ENCODE measurements around the gene FAM131B.
A peak's percentile ranks its signal among the peaks of the same experiment; 100 is the strongest.
"Not testable (repeated sequence)": the region's sequence is repeated elsewhere in the genome, so short reads cannot be mapped to it uniquely, and the experiment has no call there.

FAM131B gene

GRCh38 chr7:143392427-143392826 is 29.9 kb upstream of the FAM131B start:
- not testable (repeated sequence) for H3K27me3 ChIP-seq (ENCODE audit: control insufficient read depth, insufficient read depth, low read length); H3K9ac ChIP-seq (ENCODE audit: low read length); H3K4me3 ChIP-seq (ENCODE audit: low read length)
- Histone ChIP-seq H3K27ac (ENCODE audit: low read depth, low read length) (peak overlapping the region; percentile 62), H3K36me3 (ENCODE audit: control insufficient read depth, insufficient read depth, low read length) (peaks cover 23% of the 10 kb centered on the region), H3K4me1 (ENCODE audit: control insufficient read depth, insufficient read depth, low read length) (peaks cover 21% of the 10 kb centered on the region)

GRCh38 chr7:143391462-143392404 is 29.2 kb upstream of the FAM131B start:
- Histone ChIP-seq H3K9ac (ENCODE audit: low read length) (no peak overlapping the region), H3K4me3 (ENCODE audit: low read length) (peak overlapping the region; percentile 34), H3K36me3 (ENCODE audit: control insufficient read depth, insufficient read depth, low read length) (peaks cover 23% of the 10 kb centered on the region), H3K27ac (ENCODE audit: low read depth, low read length) (peak overlapping the region; percentile 95), H3K4me1 (ENCODE audit: control insufficient read depth, insufficient read depth, low read length) (peaks cover 27% of the 10 kb centered on the region), H3K27me3 (ENCODE audit: control insufficient read depth, insufficient read depth, low read length) (no peaks in the 10 kb centered on the region)

- H3K27me3 ChIP-seq (ENCODE audit: control insufficient read depth, insufficient read depth, low read length), result no peaks in the 10 kb centered on the region
- peaks cover 33% of the 10 kb centered on the region for H3K4me1 ChIP-seq (ENCODE audit: control insufficient read depth, insufficient read depth, low read length)
- peaks cover 23% of the 10 kb centered on the region for H3K36me3 ChIP-seq (ENCODE audit: control insufficient read depth, insufficient read depth, low read length)
- H3K4me3 ChIP-seq (ENCODE audit: low read length), result no peak overlapping the region
- H3K9ac ChIP-seq (ENCODE audit: low read length), result no peak overlapping the region
- peak overlapping the region; percentile 95 for H3K27ac ChIP-seq (ENCODE audit: low read depth, low read length)
Measured at GRCh38 chr7:143390773-143391317, 28.3 kb upstream of the FAM131B start.

- H3K27ac ChIP-seq (ENCODE audit: low read depth, low read length), result peak overlapping the region; percentile 41
Measured at GRCh38 chr7:143390104-143390772, 27.7 kb upstream of the FAM131B start.

GRCh38 chr7:143389316-143390103 is 27.0 kb upstream of the FAM131B start:
- no peaks in the 10 kb centered on the region for H3K27me3 ChIP-seq (ENCODE audit: control insufficient read depth, insufficient read depth, low read length)
- H3K36me3 ChIP-seq (ENCODE audit: control insufficient read depth, insufficient read depth, low read length), result peaks cover 23% of the 10 kb centered on the region
- peaks cover 46% of the 10 kb centered on the region for H3K4me1 ChIP-seq (ENCODE audit: control insufficient read depth, insufficient read depth, low read length)
- no peak overlapping the region for H3K9ac ChIP-seq (ENCODE audit: low read length)
- no peak overlapping the region for H3K27ac ChIP-seq (ENCODE audit: low read depth, low read length)
- H3K4me3 ChIP-seq (ENCODE audit: low read length), result no peak overlapping the region

More at GRCh38 chr7:143390104-143390772, 27.7 kb upstream of the FAM131B start:
- Histone ChIP-seq H3K4me3 (ENCODE audit: low read length) (no peak overlapping the region), H3K9ac (ENCODE audit: low read length) (no peak overlapping the region), H3K36me3 (ENCODE audit: control insufficient read depth, insufficient read depth, low read length) (peaks cover 23% of the 10 kb centered on the region), H3K27me3 (ENCODE audit: control insufficient read depth, insufficient read depth, low read length) (no peaks in the 10 kb centered on the region), H3K4me1 (ENCODE audit: control insufficient read depth, insufficient read depth, low read length) (peaks cover 39% of the 10 kb centered on the region)

GRCh38 chr7:143388491-143389101 is 26.1 kb upstream of the FAM131B start:
- H3K27ac ChIP-seq (ENCODE audit: low read depth, low read length), result peak overlapping the region; percentile 58
- H3K4me3 ChIP-seq (ENCODE audit: low read length), result no peak overlapping the region
- H3K36me3 ChIP-seq (ENCODE audit: control insufficient read depth, insufficient read depth, low read length), result peaks cover 23% of the 10 kb centered on the region
- H3K4me1 ChIP-seq (ENCODE audit: control insufficient read depth, insufficient read depth, low read length), result peaks cover 48% of the 10 kb centered on the region
- H3K9ac ChIP-seq (ENCODE audit: low read length), result no peak overlapping the region
- H3K27me3 ChIP-seq (ENCODE audit: control insufficient read depth, insufficient read depth, low read length), result no peaks in the 10 kb centered on the region

- no peak overlapping the region for H3K4me3 ChIP-seq (ENCODE audit: low read length)
- no peak overlapping the region for H3K9ac ChIP-seq (ENCODE audit: low read length)
- peaks cover 51% of the 10 kb centered on the region for H3K4me1 ChIP-seq (ENCODE audit: control insufficient read depth, insufficient read depth, low read length)
- no peaks in the 10 kb centered on the region for H3K27me3 ChIP-seq (ENCODE audit: control insufficient read depth, insufficient read depth, low read length)
- H3K36me3 ChIP-seq (ENCODE audit: control insufficient read depth, insufficient read depth, low read length), result peaks cover 23% of the 10 kb centered on the region
- H3K27ac ChIP-seq (ENCODE audit: low read depth, low read length), result peak overlapping the region; percentile 99
Measured at GRCh38 chr7:143388051-143388450, 25.5 kb upstream of the FAM131B start.

GRCh38 chr7:143387156-143387975 is 24.9 kb upstream of the FAM131B start:
- Histone ChIP-seq H3K27me3 (ENCODE audit: control insufficient read depth, insufficient read depth, low read length) (no peaks in the 10 kb centered on the region), H3K4me1 (ENCODE audit: control insufficient read depth, insufficient read depth, low read length) (peaks cover 54% of the 10 kb centered on the region), H3K4me3 (ENCODE audit: low read length) (no peak overlapping the region), H3K36me3 (ENCODE audit: control insufficient read depth, insufficient read depth, low read length) (peaks cover 23% of the 10 kb centered on the region), H3K27ac (ENCODE audit: low read depth, low read length) (peak overlapping the region; percentile 99), H3K9ac (ENCODE audit: low read length) (no peak overlapping the region)

- H3K4me1 ChIP-seq (ENCODE audit: control insufficient read depth, insufficient read depth, low read length), result peaks cover 44% of the 10 kb centered on the region
Measured at GRCh38 chr7:143385891-143386781, 23.6 kb upstream of the FAM131B start.

More at GRCh38 chr7:143385891-143386781, 23.6 kb upstream of the FAM131B start:
- H3K36me3 ChIP-seq (ENCODE audit: control insufficient read depth, insufficient read depth, low read length), result peaks cover 18% of the 10 kb centered on the region
- peak overlapping the region; percentile 54 for H3K4me3 ChIP-seq (ENCODE audit: low read length)
- H3K9ac ChIP-seq (ENCODE audit: low read length), result no peak overlapping the region
- H3K27ac ChIP-seq (ENCODE audit: low read depth, low read length), result peak overlapping the region; percentile 99
- H3K27me3 ChIP-seq (ENCODE audit: control insufficient read depth, insufficient read depth, low read length), result no peaks in the 10 kb centered on the region

Measured in rectal smooth muscle tissue (tissue), 1 donor.